K562 (cell line): Measurements from ENCODE around the gene MMRN1. TPM values are rescaled to one million over a fixed set of nuclear protein-coding genes. Genes with fewer than 3 reads are reported as not detected.

Experiments
- ATAC-seq: fragments of 200-7000 bp; cut with Tn5 transposase; 3 replicates; pipeline ENCODE4 v1.9.1; 2020; ENCODE audit warnings: moderate library complexity
- BruUV-seq: library from RNA; stranded (reverse); fragments of 400-500 nt; replicated peaks from 2 replicates; lab custom pipeline; 2021; lab: Mats Ljungman, UMichigan
- CTCF ChIA-PET: fragments of 300-600 bp; formaldehyde crosslinking; extraction: SDS; loops from one replicate; lab custom pipeline; 2021; ENCODE audit warnings: low intra/inter-chr PET ratio; lab: Yijun Ruan, JAX
- POLR2A ChIA-PET: fragments of 300-600, 350-650 bp; sonication (Branson Sonifier 250); formaldehyde crosslinking; extraction: SDS; loops from one replicate; lab custom pipeline; 2021; ENCODE audit warnings: antibody characterized with exemption, inconsistent platforms; lab: Yijun Ruan, JAX
- DNase-seq, 4 experiments: peaks; one replicate each; pipeline versions ENCODE4 v3.0.0 to v3.0.0-alpha.2; 2011 to 2018; ENCODE audit warnings: low spot score in 3 of 4, mixed read lengths in 3 of 4; ENCODE audit errors: extremely low read depth in 1 of 4
- FAIRE-seq: peaks from 2 replicates; lab custom pipeline; 2011; peaks lifted over from hg19 to GRCh38; lab: Jason Lieb, UNC
- H2AFZ ChIP-seq: 2 replicates; pipeline ENCODE4 v1.6.0; 2011; ENCODE audit warnings: low read depth, low read length, control low read depth, inconsistent platforms
- H3K27ac ChIP-seq: fragments of 200-600 bp; 3 replicates; pipeline ENCODE4 v1.8.0; 2011; ENCODE audit warnings: low read depth, mild to moderate bottlenecking, control low read depth, inconsistent platforms, low read length, moderate library complexity, mixed read lengths; ENCODE audit errors: extremely low read depth
- H3K27me3 ChIP-seq, 2 experiments: fragments of 300-600 bp in 1 of 2; 2 replicates in 1 of 2; 3 replicates in 1 of 2; pipeline versions ENCODE4 v1.6.0 to v1.8.0; 2011; ENCODE audit warnings: inconsistent platforms in 2 of 2, low read length in 2 of 2, mild to moderate bottlenecking in 1 of 2, mixed read lengths in 1 of 2, moderate library complexity in 1 of 2; ENCODE audit not compliant: control insufficient read depth in 2 of 2, insufficient read depth in 2 of 2
- H3K36me3 ChIP-seq: fragments of 300-600 bp; 3 replicates; pipeline ENCODE4 v1.8.0; 2011; ENCODE audit warnings: mild to moderate bottlenecking, low read length, inconsistent platforms; ENCODE audit not compliant: control insufficient read depth, insufficient read depth
- H3K4me1 ChIP-seq, 2 experiments: fragments of 200-600 bp in 1 of 2; replicated peaks in 1 of 2; 2 replicates in 1 of 2; 3 replicates in 1 of 2; pipeline versions ENCODE4 v1.5.1 to v1.8.0; 2011; ENCODE audit warnings: inconsistent platforms in 2 of 2, low read length in 2 of 2, mild to moderate bottlenecking in 1 of 2, mixed read lengths in 1 of 2, moderate library complexity in 1 of 2; ENCODE audit not compliant: control insufficient read depth in 2 of 2, insufficient read depth in 2 of 2
- H3K4me2 ChIP-seq: 2 replicates; pipeline ENCODE4 v1.6.1; 2011; ENCODE audit warnings: low read length, control low read depth, inconsistent platforms, mixed read lengths; ENCODE audit not compliant: insufficient read depth
- H3K4me3 ChIP-seq: fragments of 200-600 bp; sonication (generic), shearing (Covaris generic); 2 replicates; pipeline ENCODE4 v1.5.1; 2016; ENCODE audit warnings: control low read depth, inconsistent platforms
- H3K79me2 ChIP-seq: fragments of 200-600 bp; 3 replicates; pipeline ENCODE4 v1.8.0; 2011; ENCODE audit warnings: low read length, inconsistent platforms; ENCODE audit not compliant: control insufficient read depth, insufficient read depth
- H3K9ac ChIP-seq, 2 experiments: 2 replicates each; pipeline versions ENCODE4 v1.6.0 to v1.6.1; 2011; ENCODE audit warnings: low read depth in 2 of 2, low read length in 2 of 2, control low read depth in 1 of 2, inconsistent platforms in 1 of 2, mild to moderate bottlenecking in 1 of 2, mixed read lengths in 1 of 2; ENCODE audit not compliant: insufficient read depth in 1 of 2
- H3K9me1 ChIP-seq: one replicate; pipeline ENCODE4 v1.6.0; 2011; ENCODE audit warnings: inconsistent platforms, mild to moderate bottlenecking, low read length, moderate library complexity; ENCODE audit not compliant: control insufficient read depth, insufficient read depth
- H3K9me3 ChIP-seq: replicated peaks from 2 replicates; pipeline ENCODE4 v1.5.1; 2011; ENCODE audit warnings: low read depth, low read length, inconsistent platforms; ENCODE audit not compliant: control insufficient read depth, insufficient read depth
- H4K20me1 ChIP-seq: replicated peaks from 2 replicates; pipeline ENCODE4 v1.6.1; 2011; ENCODE audit warnings: low read length, inconsistent platforms, mixed read lengths; ENCODE audit not compliant: control insufficient read depth, insufficient read depth
- EZH2 ChIP-seq: IDR thresholded peaks from 2 replicates; pipeline ENCODE4 v1.6.1; 2012; ENCODE audit warnings: low read depth, mild to moderate bottlenecking, inconsistent platforms, low read length, borderline replicate concordance
- GATAD2A ChIP-seq: fragments of 450-650 bp; IDR thresholded peaks from 2 replicates; pipeline ENCODE4 v1.6.1; 2017
- HSF4 ChIP-seq: fragments of 250-450 bp; sonication (Bioruptor Pico); IDR thresholded peaks from 2 replicates; pipeline ENCODE4 v2.1.2; 2022; ENCODE audit warnings: mild to moderate bottlenecking, moderate library complexity, borderline replicate concordance
- NONO ChIP-seq, 2 experiments: fragments of 200-400 bp in 1 of 2; fragments of 450-650 bp in 1 of 2; formaldehyde crosslinking in 1 of 2; IDR thresholded peaks; 2 replicates each; pipeline ENCODE4 v1.6.1; 2017; ENCODE audit warnings: low read depth in 2 of 2, mild to moderate bottlenecking in 2 of 2, moderate library complexity in 2 of 2, low read length in 1 of 2
- RBM22 ChIP-seq: fragments of 200-400 bp; formaldehyde crosslinking; IDR thresholded peaks from 2 replicates; pipeline ENCODE4 v1.6.1; 2018; ENCODE audit warnings: low read length, low read depth; ENCODE audit not compliant: poor library complexity, severe bottlenecking
- RFX7 ChIP-seq: fragments of 250-450 bp; sonication (Bioruptor Pico); IDR thresholded peaks from 2 replicates; pipeline ENCODE4 v1.5.1; 2021; ENCODE audit warnings: mild to moderate bottlenecking
- SMARCB1 ChIP-seq: IDR thresholded peaks from 2 replicates; pipeline ENCODE4 v1.6.1; 2011; ENCODE audit warnings: improper control_type of control experiment, low read depth; ENCODE audit not compliant: insufficient read length
- SMARCE1 ChIP-seq: fragments of 450-650 bp; IDR thresholded peaks from 2 replicates; pipeline ENCODE4 v1.7.1; 2016; ENCODE audit warnings: mild to moderate bottlenecking
- YY1 ChIP-seq, 3 experiments: IDR thresholded peaks; 2 replicates each; pipeline ENCODE4 v1.6.1; 2011; ENCODE audit warnings: low read length in 2 of 3, mild to moderate bottlenecking in 2 of 3, moderate library complexity in 2 of 3, borderline replicate concordance in 1 of 3, control low read depth in 1 of 3, low read depth in 1 of 3; ENCODE audit not compliant: insufficient read depth in 3 of 3, insufficient replicate concordance in 2 of 3, control insufficient read depth in 1 of 3, insufficient read length in 1 of 3; ENCODE audit errors: extremely low read depth in 1 of 3
- ZNF589 ChIP-seq: fragments of 200-800 bp; sonication (Bioruptor generic); IDR thresholded peaks from 2 replicates; pipeline ENCODE4 v1.6.1; 2016; ENCODE audit warnings: low read depth, missing genetic modification characterization, missing compliant biosample characterization
- WGBS: fragments of 100-300 bp; shearing (Covaris generic); methylation state at CpG from one replicate; pipeline ENCODE4 v1.1.6; 2016; ENCODE audit warnings: low coverage, mixed read lengths; ENCODE audit not compliant: insufficient coverage; ENCODE audit errors: missing lambda C conversion rate; 5-methylcytosine and 5-hydroxymethylcytosine counted together
- in situ Hi-C: fragments of 300-500 bp; cut with MboI; formaldehyde crosslinking; loops from 4 replicates; pipeline ENCODE4 v1.15.0; 2018; ENCODE audit warnings: inconsistent platforms, mixed read lengths
- intact Hi-C: fragments of 100-400 bp; cut with micrococcal nuclease; formaldehyde crosslinking; loops from 2 replicates; pipeline ENCODE4 v1.14.2; 2022
- polyA plus RNA-seq, 8 experiments: library from polyadenylated mRNA; depleted of rRNA in 4 of 8; stranded (reverse) in 5 of 8; unstranded in 3 of 8; fragments of >200 nt; fragmentation: Nextera tagmentation in 2 of 8; fragmentation: Illumina TruSeq in 1 of 8; extraction: Ambion mirVana in 2 of 8; extraction: Trizol in 1 of 8; gene quantifications; 2 replicates each; pipeline versions ENCODE4 v1.2.1 to v1.2.3, GENCODE V29; 2011 to 2014; ENCODE audit warnings: inconsistent platforms in 1 of 8, missing spikeins in 1 of 8
- total RNA-seq, 7 experiments: library from RNA; depleted of rRNA in 6 of 7; stranded (reverse); fragments of >200 nt in 6 of 7; fragmentation: Illumina TruSeq in 2 of 7; extraction: Trizol in 2 of 7; gene quantifications; 2 replicates each; pipeline versions ENCODE4 v1.2.1 to v1.2.3, GENCODE V29; 2011 to 2021; ENCODE audit warnings: low replicate concordance in 1 of 7
- TF ChIP-seq, protein P1 (sequence below): sonication (generic); formaldehyde crosslinking; IDR thresholded peaks from 2 replicates; pipeline ENCODE4 v1.8.1; 2023; ENCODE audit warnings: missing genetic modification reagents, mild to moderate bottlenecking, borderline replicate concordance
- TF ChIP-seq, protein P2 (sequence below): fragments of 450-650 bp; IDR thresholded peaks from 2 replicates; pipeline ENCODE4 v1.6.1; 2017; ENCODE audit warnings: mild to moderate bottlenecking, moderate library complexity

Gene MMRN1
- total and polyA plus RNA-seq, 9 of the 15 experiments (the other 6 are each of a cell fraction or from before 2014, with no cell fraction given): 0.01 to 0.06 (median 0.02) TPM; not detected in 6

DNA sequence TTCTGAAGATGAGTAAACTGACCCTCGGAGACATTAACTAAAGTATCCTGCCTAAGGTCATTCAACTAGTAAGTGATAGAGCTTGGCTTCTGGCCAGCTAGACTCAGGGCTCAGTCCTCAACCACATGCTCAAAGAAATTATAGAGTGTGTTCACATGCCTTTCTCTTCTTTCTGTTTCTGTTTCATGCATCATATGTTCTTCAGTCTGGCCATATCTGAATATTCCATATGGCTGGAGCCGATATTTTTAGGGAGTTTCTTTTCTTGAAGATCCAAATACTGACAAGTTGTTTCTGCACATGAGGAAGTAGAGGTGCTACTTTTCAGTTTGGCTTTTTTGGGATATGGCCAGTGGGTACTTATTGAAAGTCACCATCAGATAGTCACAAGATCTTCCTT is 44.9 kb downstream of the MMRN1 start:
- Histone ChIP-seq H3K4me3 (no peak overlapping the region), H3K4me1 (no peaks in the 10 kb centered on the region), H3K4me2 (no peak overlapping the region), H3K27ac (no peak overlapping the region), H3K36me3 (no peaks in the 10 kb centered on the region), H3K9ac (no peak overlapping the region), H3K9me3 (no peaks in the 10 kb centered on the region), H2AFZ (no peak overlapping the region), H3K79me2 (no peaks in the 10 kb centered on the region), H3K9me1 (no peaks in the 10 kb centered on the region), H3K27me3 (no peaks in the 10 kb centered on the region), H4K20me1 (no peaks in the 10 kb centered on the region)
- ChIA-PET POLR2A (no interaction called here), CTCF (no interaction called here)
- FAIRE-seq (no peak), ATAC-seq (no peak), DNase-seq (no peak)
- TF ChIP-seq RFX7 (CRISPR knock-in tag): no peak
- no peak for TF ChIP-seq SMARCE1
- TF ChIP-seq SMARCB1: no peak
- TF ChIP-seq GATAD2A: no peak
- TF ChIP-seq HSF4 (CRISPR knock-in tag): no peak
- TF ChIP-seq, protein P1, sequence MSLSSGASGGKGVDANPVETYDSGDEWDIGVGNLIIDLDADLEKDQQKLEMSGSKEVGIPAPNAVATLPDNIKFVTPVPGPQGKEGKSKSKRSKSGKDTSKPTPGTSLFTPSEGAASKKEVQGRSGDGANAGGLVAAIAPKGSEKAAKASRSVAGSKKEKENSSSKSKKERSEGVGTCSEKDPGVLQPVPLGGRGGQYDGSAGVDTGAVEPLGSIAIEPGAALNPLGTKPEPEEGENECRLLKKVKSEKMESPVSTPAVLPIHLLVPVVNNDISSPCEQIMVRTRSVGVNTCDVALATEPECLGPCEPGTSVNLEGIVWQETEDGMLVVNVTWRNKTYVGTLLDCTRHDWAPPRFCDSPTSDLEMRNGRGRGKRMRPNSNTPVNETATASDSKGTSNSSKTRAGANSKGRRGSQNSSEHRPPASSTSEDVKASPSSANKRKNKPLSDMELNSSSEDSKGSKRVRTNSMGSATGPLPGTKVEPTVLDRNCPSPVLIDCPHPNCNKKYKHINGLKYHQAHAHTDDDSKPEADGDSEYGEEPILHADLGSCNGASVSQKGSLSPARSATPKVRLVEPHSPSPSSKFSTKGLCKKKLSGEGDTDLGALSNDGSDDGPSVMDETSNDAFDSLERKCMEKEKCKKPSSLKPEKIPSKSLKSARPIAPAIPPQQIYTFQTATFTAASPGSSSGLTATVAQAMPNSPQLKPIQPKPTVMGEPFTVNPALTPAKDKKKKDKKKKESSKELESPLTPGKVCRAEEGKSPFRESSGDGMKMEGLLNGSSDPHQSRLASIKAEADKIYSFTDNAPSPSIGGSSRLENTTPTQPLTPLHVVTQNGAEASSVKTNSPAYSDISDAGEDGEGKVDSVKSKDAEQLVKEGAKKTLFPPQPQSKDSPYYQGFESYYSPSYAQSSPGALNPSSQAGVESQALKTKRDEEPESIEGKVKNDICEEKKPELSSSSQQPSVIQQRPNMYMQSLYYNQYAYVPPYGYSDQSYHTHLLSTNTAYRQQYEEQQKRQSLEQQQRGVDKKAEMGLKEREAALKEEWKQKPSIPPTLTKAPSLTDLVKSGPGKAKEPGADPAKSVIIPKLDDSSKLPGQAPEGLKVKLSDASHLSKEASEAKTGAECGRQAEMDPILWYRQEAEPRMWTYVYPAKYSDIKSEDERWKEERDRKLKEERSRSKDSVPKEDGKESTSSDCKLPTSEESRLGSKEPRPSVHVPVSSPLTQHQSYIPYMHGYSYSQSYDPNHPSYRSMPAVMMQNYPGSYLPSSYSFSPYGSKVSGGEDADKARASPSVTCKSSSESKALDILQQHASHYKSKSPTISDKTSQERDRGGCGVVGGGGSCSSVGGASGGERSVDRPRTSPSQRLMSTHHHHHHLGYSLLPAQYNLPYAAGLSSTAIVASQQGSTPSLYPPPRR (CRISPR knock-in tag): no peak
- TF ChIP-seq NONO (IDR thresholded peaks at IDR 0.05; ENCODE audit: low read depth in 2 of 2, low read length in 1 of 2): no peak
- no peak for TF ChIP-seq ZNF589 (CRISPR knock-in tag)
- TF ChIP-seq, protein P2, sequence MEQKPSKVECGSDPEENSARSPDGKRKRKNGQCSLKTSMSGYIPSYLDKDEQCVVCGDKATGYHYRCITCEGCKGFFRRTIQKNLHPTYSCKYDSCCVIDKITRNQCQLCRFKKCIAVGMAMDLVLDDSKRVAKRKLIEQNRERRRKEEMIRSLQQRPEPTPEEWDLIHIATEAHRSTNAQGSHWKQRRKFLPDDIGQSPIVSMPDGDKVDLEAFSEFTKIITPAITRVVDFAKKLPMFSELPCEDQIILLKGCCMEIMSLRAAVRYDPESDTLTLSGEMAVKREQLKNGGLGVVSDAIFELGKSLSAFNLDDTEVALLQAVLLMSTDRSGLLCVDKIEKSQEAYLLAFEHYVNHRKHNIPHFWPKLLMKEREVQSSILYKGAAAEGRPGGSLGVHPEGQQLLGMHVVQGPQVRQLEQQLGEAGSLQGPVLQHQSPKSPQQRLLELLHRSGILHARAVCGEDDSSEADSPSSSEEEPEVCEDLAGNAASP: no peak
- no peak for TF ChIP-seq YY1 (IDR thresholded peaks at IDR 0.05; ENCODE audit: borderline replicate concordance in 1 of 3, control insufficient read depth in 1 of 3, extremely low read depth in 1 of 3, insufficient read depth in 3 of 3, insufficient read length in 1 of 3, insufficient replicate concordance in 2 of 3, low read depth in 1 of 3, low read length in 2 of 3)
- TF ChIP-seq RBM22: no peak
- TF ChIP-seq EZH2: no peak
- intact Hi-C loops (no loop called here), in situ Hi-C loops (no loop called here)
- no TSS peak for BruUV-seq
- WGBS: 0% methylated on average over 2 of the region's 2 CpGs
